Measurements from ENCODE around the gene HDAC9.
A peak's percentile ranks its signal among the peaks of the same experiment; 100 is the strongest.

Gene HDAC9

DNA sequence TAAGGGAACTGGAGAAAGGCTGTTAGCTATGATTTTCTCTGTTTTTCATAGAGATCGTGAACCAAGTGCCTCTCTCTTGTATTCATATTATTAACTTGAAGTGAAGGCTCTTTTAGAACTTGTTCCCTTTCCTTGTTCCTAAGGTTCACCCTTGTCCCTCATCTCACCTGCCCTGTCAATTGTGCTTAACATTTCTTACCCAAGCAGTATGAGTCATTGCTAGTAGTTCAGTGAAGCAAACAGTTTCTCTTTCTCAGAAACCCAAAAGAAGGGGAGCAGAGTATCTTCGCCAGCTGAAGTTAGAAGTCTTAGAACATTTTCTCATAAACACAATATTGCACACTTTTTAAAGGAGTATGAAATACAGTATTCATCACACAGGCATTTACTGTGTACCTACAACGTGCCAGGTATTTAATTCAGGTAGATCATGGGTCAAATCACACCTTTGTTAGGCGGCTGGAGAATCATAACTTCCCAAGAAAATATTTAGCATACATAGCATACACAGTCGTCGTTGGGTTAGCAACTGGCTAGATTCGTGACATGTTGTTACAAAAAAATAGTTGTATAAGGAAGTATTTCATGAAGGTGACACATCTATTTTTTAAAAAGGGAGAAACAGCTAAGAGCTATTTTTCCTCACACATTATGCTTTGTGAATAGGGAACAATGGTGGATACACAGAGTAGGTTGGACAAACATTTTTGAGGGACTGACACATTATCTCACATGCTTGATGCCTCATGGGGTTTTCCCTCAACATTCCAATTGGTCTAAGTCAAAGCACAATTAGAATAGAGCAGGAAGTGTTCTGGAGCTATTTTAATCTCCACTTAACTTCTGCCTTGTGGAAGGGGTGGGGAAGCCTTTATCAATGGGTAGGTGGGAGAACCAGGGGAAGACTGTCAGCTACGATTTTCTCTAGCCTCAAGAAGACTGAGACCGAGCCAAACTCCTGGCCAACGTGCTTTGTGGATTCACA lies 13.2 kb downstream of the HDAC9 start:
- Histone ChIP-seq H3K4me3 (ENCODE audit: extremely low read depth, insufficient read depth, low read length, poor library complexity, severe bottlenecking) (peak overlapping the region; percentile 27), H3K27ac (ENCODE audit: low read depth, low read length, severe bottlenecking) (peak overlapping the region; percentile 89), H3K4me1 (ENCODE audit: control insufficient read depth, insufficient read depth, low read length, poor library complexity, severe bottlenecking) (peaks cover 24% of the 10 kb centered on the region), H3K36me3 (ENCODE audit: control insufficient read depth, insufficient read depth, low read length) (no peaks in the 10 kb centered on the region), H3K9me3 (ENCODE audit: control insufficient read depth, low read length) (no peaks in the 10 kb centered on the region)
- 46 to 58% methylated on average over 3 to 5 of the region's 10 CpGs for WGBS, 2 experiments (ENCODE audit: insufficient coverage in 2 of 2)

GRCh38 chr7:18509481-18509880 lies 13.9 kb downstream of the HDAC9 start:
- Histone ChIP-seq H3K27ac (ENCODE audit: low read depth, low read length, severe bottlenecking) (peak overlapping the region; percentile 89), H3K36me3 (ENCODE audit: control insufficient read depth, insufficient read depth, low read length) (no peaks in the 10 kb centered on the region), H3K4me1 (ENCODE audit: control insufficient read depth, insufficient read depth, low read length, poor library complexity, severe bottlenecking) (peaks cover 24% of the 10 kb centered on the region), H3K4me3 (ENCODE audit: extremely low read depth, insufficient read depth, low read length, poor library complexity, severe bottlenecking) (peak overlapping the region; percentile 27), H3K9me3 (ENCODE audit: control insufficient read depth, low read length) (no peaks in the 10 kb centered on the region)
- WGBS, 2 experiments (ENCODE audit: insufficient coverage in 2 of 2): 58 to 77% methylated on average over 2 of the region's 2 CpGs

GRCh38 chr7:18511351-18512140 lies 16.0 kb downstream of the HDAC9 start:
- Histone ChIP-seq H3K36me3 (ENCODE audit: control insufficient read depth, insufficient read depth, low read length) (no peaks in the 10 kb centered on the region), H3K27ac (ENCODE audit: low read depth, low read length, severe bottlenecking) (no peak overlapping the region), H3K4me3 (ENCODE audit: extremely low read depth, insufficient read depth, low read length, poor library complexity, severe bottlenecking) (no peak overlapping the region), H3K9me3 (ENCODE audit: control insufficient read depth, low read length) (no peaks in the 10 kb centered on the region), H3K4me1 (ENCODE audit: control insufficient read depth, insufficient read depth, low read length, poor library complexity, severe bottlenecking) (peaks cover 14% of the 10 kb centered on the region)
- WGBS, 2 experiments (ENCODE audit: insufficient coverage in 2 of 2): 80 to 90% methylated on average over 2 of the region's 4 CpGs

DNA sequence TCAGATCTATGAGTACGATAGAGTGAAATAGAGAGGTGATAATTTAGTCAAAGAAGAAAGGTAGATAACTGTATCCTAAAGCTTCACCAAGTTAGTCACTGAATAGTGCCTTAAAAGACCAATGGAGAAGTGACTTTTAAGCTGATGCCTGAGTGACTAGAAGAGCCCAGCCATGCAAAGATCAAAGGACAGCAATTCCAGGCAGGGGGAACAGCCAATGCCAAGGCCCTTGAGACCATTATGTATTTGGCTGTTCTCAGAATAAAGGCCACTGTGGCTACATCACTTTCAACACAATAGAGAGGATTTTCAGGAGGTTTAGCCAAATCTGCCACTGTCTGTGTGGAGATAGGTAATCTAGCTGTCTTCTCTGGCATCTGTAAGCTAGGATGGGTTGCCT lies 17.8 kb downstream of the HDAC9 start:
- WGBS, 2 experiments (ENCODE audit: insufficient coverage in 2 of 2): no CpG with 5 or more reads among the region's 1 CpG
- Histone ChIP-seq H3K36me3 (ENCODE audit: control insufficient read depth, insufficient read depth, low read length) (no peaks in the 10 kb centered on the region), H3K27ac (ENCODE audit: low read depth, low read length, severe bottlenecking) (no peak overlapping the region), H3K9me3 (ENCODE audit: control insufficient read depth, low read length) (no peaks in the 10 kb centered on the region), H3K4me3 (ENCODE audit: extremely low read depth, insufficient read depth, low read length, poor library complexity, severe bottlenecking) (no peak overlapping the region), H3K4me1 (ENCODE audit: control insufficient read depth, insufficient read depth, low read length, poor library complexity, severe bottlenecking) (peaks cover 10% of the 10 kb centered on the region)

DNA sequence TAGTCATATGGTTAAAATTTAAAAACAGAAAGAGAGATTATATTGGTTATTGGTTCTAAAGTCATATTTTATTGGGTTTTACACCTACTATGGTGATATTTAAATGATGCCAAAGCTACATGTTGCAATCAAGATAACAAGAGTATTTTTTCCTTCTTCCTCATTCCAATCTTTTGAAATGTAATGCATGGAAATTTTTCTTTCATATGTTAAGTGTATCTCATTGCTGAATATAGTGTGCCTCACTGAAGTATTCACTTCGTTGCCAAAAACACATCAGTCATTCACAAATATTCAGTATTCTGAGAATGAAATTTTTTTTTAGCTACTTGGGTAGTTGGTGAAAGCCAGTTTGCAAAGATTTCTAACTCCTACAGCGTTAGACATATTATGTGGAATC lies 19.5 kb downstream of the HDAC9 start:
- no peaks in the 10 kb centered on the region for H3K9me3 ChIP-seq (ENCODE audit: control insufficient read depth, low read length)
- peaks cover 5% of the 10 kb centered on the region for H3K4me1 ChIP-seq (ENCODE audit: control insufficient read depth, insufficient read depth, low read length, poor library complexity, severe bottlenecking)
- 100% methylated on average over 1 of the region's 2 CpGs; no CpG with 5 or more reads in 1 of the 2 experiments for WGBS, 2 experiments (ENCODE audit: insufficient coverage in 2 of 2)
- no peaks in the 10 kb centered on the region for H3K36me3 ChIP-seq (ENCODE audit: control insufficient read depth, insufficient read depth, low read length)
- no peak overlapping the region for H3K4me3 ChIP-seq (ENCODE audit: extremely low read depth, insufficient read depth, low read length, poor library complexity, severe bottlenecking)
- H3K27ac ChIP-seq (ENCODE audit: low read depth, low read length, severe bottlenecking): no peak overlapping the region

- no peak overlapping the region for H3K27ac ChIP-seq (ENCODE audit: low read depth, low read length, severe bottlenecking)
- H3K36me3 ChIP-seq (ENCODE audit: control insufficient read depth, insufficient read depth, low read length): no peaks in the 10 kb centered on the region
- WGBS, 2 experiments (ENCODE audit: insufficient coverage in 2 of 2): 100% methylated on average over 1 of the region's 2 CpGs; no CpG with 5 or more reads in 1 of the 2 experiments
- H3K4me3 ChIP-seq (ENCODE audit: extremely low read depth, insufficient read depth, low read length, poor library complexity, severe bottlenecking): no peak overlapping the region
- H3K4me1 ChIP-seq (ENCODE audit: control insufficient read depth, insufficient read depth, low read length, poor library complexity, severe bottlenecking): peaks cover 8% of the 10 kb centered on the region
- H3K9me3 ChIP-seq (ENCODE audit: control insufficient read depth, low read length): no peaks in the 10 kb centered on the region
These were observed 22.1 kb downstream of the HDAC9 start for GRCh38 chr7:18517646-18518045.

- no peaks in the 10 kb centered on the region for H3K9me3 ChIP-seq (ENCODE audit: control insufficient read depth, low read length)
These were observed 23.0 kb downstream of the HDAC9 start for GRCh38 chr7:18518555-18518954.

GRCh38 chr7:18520450-18521235 lies 25.1 kb downstream of the HDAC9 start:
- Histone ChIP-seq H3K4me3 (ENCODE audit: extremely low read depth, insufficient read depth, low read length, poor library complexity, severe bottlenecking) (no peak overlapping the region), H3K27ac (ENCODE audit: low read depth, low read length, severe bottlenecking) (no peak overlapping the region), H3K36me3 (ENCODE audit: control insufficient read depth, insufficient read depth, low read length) (no peaks in the 10 kb centered on the region), H3K9me3 (ENCODE audit: control insufficient read depth, low read length) (no peaks in the 10 kb centered on the region), H3K4me1 (ENCODE audit: control insufficient read depth, insufficient read depth, low read length, poor library complexity, severe bottlenecking) (peaks cover 8% of the 10 kb centered on the region)
- 93% methylated on average over 3 of the region's 5 CpGs; no CpG with 5 or more reads in 1 of the 2 experiments for WGBS, 2 experiments (ENCODE audit: insufficient coverage in 2 of 2)

More at GRCh38 chr7:18518555-18518954, 23.0 kb downstream of the HDAC9 start:
- Histone ChIP-seq H3K4me3 (ENCODE audit: extremely low read depth, insufficient read depth, low read length, poor library complexity, severe bottlenecking) (no peak overlapping the region), H3K4me1 (ENCODE audit: control insufficient read depth, insufficient read depth, low read length, poor library complexity, severe bottlenecking) (peaks cover 8% of the 10 kb centered on the region), H3K36me3 (ENCODE audit: control insufficient read depth, insufficient read depth, low read length) (no peaks in the 10 kb centered on the region), H3K27ac (ENCODE audit: low read depth, low read length, severe bottlenecking) (no peak overlapping the region)
- WGBS, 2 experiments (ENCODE audit: insufficient coverage in 2 of 2): 78 to 89% methylated on average over 3 to 4 of the region's 6 CpGs

DNA sequence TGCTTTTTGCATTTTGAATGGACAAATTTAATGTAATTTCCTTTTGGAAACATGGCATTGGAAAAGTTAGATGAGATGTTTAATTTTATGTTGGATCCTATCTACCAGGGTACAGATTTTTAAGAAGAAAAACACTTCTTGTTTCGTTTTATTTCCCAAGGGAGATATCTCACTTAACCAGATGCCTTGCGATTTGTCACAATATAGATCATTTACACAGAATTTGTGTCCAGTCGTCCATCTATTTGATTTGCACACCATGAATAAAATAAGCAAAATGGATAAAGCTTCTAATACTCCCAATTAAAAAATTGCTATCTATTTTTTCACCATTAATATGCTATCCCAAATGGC lies 25.7 kb downstream of the HDAC9 start:
- H3K9me3 ChIP-seq (ENCODE audit: control insufficient read depth, low read length): no peaks in the 10 kb centered on the region
- no peaks in the 10 kb centered on the region for H3K36me3 ChIP-seq (ENCODE audit: control insufficient read depth, insufficient read depth, low read length)
- no peak overlapping the region for H3K4me3 ChIP-seq (ENCODE audit: extremely low read depth, insufficient read depth, low read length, poor library complexity, severe bottlenecking)
- H3K27ac ChIP-seq (ENCODE audit: low read depth, low read length, severe bottlenecking): no peak overlapping the region
- peaks cover 8% of the 10 kb centered on the region for H3K4me1 ChIP-seq (ENCODE audit: control insufficient read depth, insufficient read depth, low read length, poor library complexity, severe bottlenecking)
- 87 to 100% methylated on average over 2 of the region's 3 CpGs for WGBS, 2 experiments (ENCODE audit: insufficient coverage in 2 of 2)

- 37% methylated on average over 2 of the region's 5 CpGs; no CpG with 5 or more reads in 1 of the 2 experiments for WGBS, 2 experiments (ENCODE audit: insufficient coverage in 2 of 2)
- Histone ChIP-seq H3K36me3 (ENCODE audit: control insufficient read depth, insufficient read depth, low read length) (no peaks in the 10 kb centered on the region), H3K27ac (ENCODE audit: low read depth, low read length, severe bottlenecking) (no peak overlapping the region)
These were observed 26.5 kb downstream of the HDAC9 start for GRCh38 chr7:18521945-18522566.

More at GRCh38 chr7:18521945-18522566, 26.5 kb downstream of the HDAC9 start:
- H3K4me1 ChIP-seq (ENCODE audit: control insufficient read depth, insufficient read depth, low read length, poor library complexity, severe bottlenecking): peaks cover 8% of the 10 kb centered on the region
- no peak overlapping the region for H3K4me3 ChIP-seq (ENCODE audit: extremely low read depth, insufficient read depth, low read length, poor library complexity, severe bottlenecking)
- H3K9me3 ChIP-seq (ENCODE audit: control insufficient read depth, low read length): no peaks in the 10 kb centered on the region

Measured in mesodermal cell (in vitro differentiated cells).